ENCODE results near the gene TSC2.
"Not testable (repeated sequence)": the region's sequence is repeated elsewhere in the genome, so short reads cannot be mapped to it uniquely, and the experiment has no call there.

GRCh38 chr16:2117960-2118722 is 70.4 kb downstream of the TSC2 start:
- TF ChIP-seq CTCF, MYC (IDR thresholded peaks at IDR 0.05; ENCODE audit: low read depth, low read length): not testable (repeated sequence)
